Measurements from ENCODE around the gene SLC38A1.
A peak's percentile ranks its signal among the peaks of the same experiment; 100 is the strongest.

SLC38A1 gene

GRCh38 chr12:46209914-46210872 lies 58.6 kb downstream of the SLC38A1 start:
- H3K4me3 ChIP-seq (ENCODE audit: low read depth, low read length), result no peak overlapping the region
- DNase-seq (ENCODE audit: low read depth, low spot score), result no peak
- TF ChIP-seq CTCF (IDR thresholded peaks at IDR 0.05; ENCODE audit: low read depth, low read length), result no peak
- in situ Hi-C loops (cut with HindIII; ENCODE audit: low sequenced_read_pairs), result no loop called here

- no peak overlapping the region for H3K4me3 ChIP-seq (ENCODE audit: low read depth, low read length)
- DNase-seq (ENCODE audit: low read depth, low spot score), result peak; percentile 34
- TF ChIP-seq CTCF (IDR thresholded peaks at IDR 0.05; ENCODE audit: low read depth, low read length), result no peak
- in situ Hi-C loops (cut with HindIII; ENCODE audit: low sequenced_read_pairs), result no loop called here
Measured at GRCh38 chr12:46209170-46209569, 59.7 kb downstream of the SLC38A1 start.

GRCh38 chr12:46208370-46208769 lies 60.5 kb downstream of the SLC38A1 start:
- no peak for DNase-seq (ENCODE audit: low read depth, low spot score)
- in situ Hi-C loops (cut with HindIII; ENCODE audit: low sequenced_read_pairs), result no loop called here
- H3K4me3 ChIP-seq (ENCODE audit: low read depth, low read length), result no peak overlapping the region
- TF ChIP-seq CTCF (IDR thresholded peaks at IDR 0.05; ENCODE audit: low read depth, low read length), result no peak

GRCh38 chr12:46207644-46208043 lies 61.2 kb downstream of the SLC38A1 start:
- no peak overlapping the region for H3K4me3 ChIP-seq (ENCODE audit: low read depth, low read length)
- no peak for TF ChIP-seq CTCF (IDR thresholded peaks at IDR 0.05; ENCODE audit: low read depth, low read length)
- in situ Hi-C loops (cut with HindIII; ENCODE audit: low sequenced_read_pairs), result no loop called here
- DNase-seq (ENCODE audit: low read depth, low spot score), result no peak

- TF ChIP-seq CTCF (IDR thresholded peaks at IDR 0.05; ENCODE audit: low read depth, low read length), result no peak
- H3K4me3 ChIP-seq (ENCODE audit: low read depth, low read length), result no peak overlapping the region
- in situ Hi-C loops (cut with HindIII; ENCODE audit: low sequenced_read_pairs), result no loop called here
- no peak for DNase-seq (ENCODE audit: low read depth, low spot score)
Measured at GRCh38 chr12:46206471-46206870, 62.4 kb downstream of the SLC38A1 start.

- DNase-seq (ENCODE audit: low read depth, low spot score), result no peak
- in situ Hi-C loops (cut with HindIII; ENCODE audit: low sequenced_read_pairs), result no loop called here
- no peak for TF ChIP-seq CTCF (IDR thresholded peaks at IDR 0.05; ENCODE audit: low read depth, low read length)
Measured at GRCh38 chr12:46205294-46205693, 63.5 kb downstream of the SLC38A1 start.

More at GRCh38 chr12:46205294-46205693, 63.5 kb downstream of the SLC38A1 start:
- no peak overlapping the region for H3K4me3 ChIP-seq (ENCODE audit: low read depth, low read length)
